AG09319 (cell line): ENCODE results near the gene SIM1.

Source experiments
- DNase-seq: peaks from one replicate; pipeline ENCODE4 v3.0.0-alpha.2; 2010; ENCODE audit warnings: low read depth; ENCODE audit errors: extremely low read depth
- CTCF ChIP-seq: IDR thresholded peaks from 2 replicates; pipeline ENCODE4 v1.5.1; 2011; ENCODE audit warnings: low read depth, mild to moderate bottlenecking, inconsistent platforms, low read length, moderate library complexity

SIM1 gene

GRCh38 chr6:100482698-100483097, 18.0 kb upstream of the SIM1 start:
- DNase-seq = no peak
- TF ChIP-seq CTCF = no peak

- peak; percentile 59 for TF ChIP-seq CTCF
- DNase-seq = peak; percentile 22
Observed at GRCh38 chr6:100479179-100480035, 14.7 kb upstream of the SIM1 start.

GRCh38 chr6:100475554-100476320, 11.0 kb upstream of the SIM1 start:
- TF ChIP-seq CTCF = no peak
- DNase-seq = no peak

- TF ChIP-seq CTCF = no peak
- DNase-seq = no peak
Observed at GRCh38 chr6:100473182-100473581, 8.5 kb upstream of the SIM1 start.

GRCh38 chr6:100472674-100473073, 8.0 kb upstream of the SIM1 start:
- DNase-seq = no peak
- no peak for TF ChIP-seq CTCF

- DNase-seq = no peak
- no peak for TF ChIP-seq CTCF
Observed at GRCh38 chr6:100470422-100471120, 5.8 kb upstream of the SIM1 start.
